ENCODE measurements around the gene USP34.

The USP34 gene

DNA sequence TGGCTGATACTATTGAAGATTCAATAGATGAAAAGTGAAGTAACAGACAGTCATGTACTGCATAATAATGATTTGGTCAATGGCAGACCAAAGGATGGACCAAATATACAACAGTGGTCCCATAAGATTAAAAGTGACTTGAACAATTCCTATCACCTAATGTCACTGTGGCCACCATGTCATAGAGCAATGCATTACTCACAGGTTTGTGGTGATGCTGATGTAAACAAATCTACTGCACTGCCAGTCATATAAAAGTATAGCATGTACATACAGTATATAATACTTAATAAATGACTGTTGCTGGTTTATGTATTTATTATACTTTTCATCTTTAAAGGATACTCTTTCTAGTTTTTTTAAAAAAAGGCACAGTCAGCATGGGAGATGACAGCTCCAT, 99.9 kb downstream of the USP34 start:
- no peak for DNase-seq

DNA sequence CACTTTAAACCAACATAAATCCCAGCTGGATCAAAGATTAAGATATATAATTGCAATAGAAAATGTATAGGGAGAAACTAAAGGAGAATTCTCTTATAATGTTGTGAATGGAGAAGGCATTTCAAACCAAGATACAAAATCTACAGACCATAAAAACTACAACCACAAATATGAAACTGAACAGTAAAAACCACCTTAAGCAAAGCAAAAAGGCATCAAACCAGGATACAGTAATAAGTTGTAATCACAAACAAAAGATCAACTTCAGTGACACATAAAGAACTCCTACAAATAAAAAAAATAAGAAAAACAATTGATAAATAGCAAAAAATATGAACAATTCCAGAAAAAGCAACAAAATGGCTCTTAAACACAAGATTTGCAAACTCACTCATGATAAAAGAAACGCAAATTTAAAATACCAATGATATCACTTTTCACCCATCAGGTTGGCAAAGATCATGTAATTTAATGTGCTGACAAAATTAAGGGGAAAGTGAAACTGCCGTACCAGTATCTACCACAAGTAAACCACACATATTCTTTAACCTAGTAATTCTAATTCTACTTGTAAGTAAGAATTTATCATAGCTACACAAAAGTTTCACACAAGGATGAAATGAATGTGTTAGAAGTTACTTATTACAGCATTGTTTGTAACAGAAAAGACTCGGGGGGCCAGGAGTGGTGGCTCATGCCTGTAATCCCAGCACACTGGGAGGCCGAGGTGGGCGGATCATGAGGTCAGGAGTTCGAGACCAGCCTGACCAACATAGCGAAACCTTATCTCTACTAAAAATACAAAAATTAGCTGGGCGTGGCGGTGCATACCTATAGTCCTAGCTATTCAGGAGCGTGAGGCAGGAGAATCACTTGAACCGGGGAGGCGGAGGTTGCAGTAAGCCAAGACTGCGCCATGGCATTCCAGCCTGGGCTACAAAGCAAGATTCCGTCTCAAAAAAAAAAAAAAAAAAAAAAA, 101.9 kb downstream of the USP34 start:
- no peak for DNase-seq

DNA sequence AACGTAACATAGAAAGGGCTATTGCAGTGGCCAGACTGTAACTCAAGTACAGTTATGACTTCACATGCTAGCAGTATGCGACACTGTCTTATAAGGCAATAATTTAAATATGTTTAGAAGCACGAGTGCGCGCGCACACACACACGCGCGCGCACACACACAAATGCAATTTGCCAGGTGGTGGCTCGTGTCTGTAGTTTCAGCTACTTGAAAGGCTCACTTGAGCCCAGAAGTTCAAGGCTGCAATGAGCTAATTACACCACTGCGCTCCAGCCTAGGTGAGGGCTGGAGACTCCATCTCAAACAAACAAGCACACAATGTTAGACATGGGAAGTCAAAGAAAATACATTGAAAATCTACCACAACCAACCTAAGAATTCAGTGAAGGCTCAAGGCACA, 103.7 kb downstream of the USP34 start:
- DNase-seq: no peak

DNA sequence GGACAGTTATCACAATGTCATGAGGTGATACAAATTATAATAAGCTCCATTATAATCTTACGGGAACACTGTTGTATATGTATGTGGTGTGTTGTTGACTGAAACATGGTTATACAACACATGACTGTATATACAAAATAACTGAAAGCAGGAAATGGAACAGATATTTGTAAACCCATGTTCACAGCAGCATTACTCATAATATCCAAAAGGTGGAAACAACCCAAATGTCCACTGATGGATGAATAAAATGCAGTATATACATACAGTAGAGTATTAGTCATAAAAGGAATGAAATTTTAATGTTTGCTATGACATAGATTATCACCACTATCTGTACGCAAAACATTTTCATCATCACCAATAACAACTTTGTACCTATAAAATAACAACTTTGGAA, 107.3 kb downstream of the USP34 start:
- no peak for DNase-seq

DNA sequence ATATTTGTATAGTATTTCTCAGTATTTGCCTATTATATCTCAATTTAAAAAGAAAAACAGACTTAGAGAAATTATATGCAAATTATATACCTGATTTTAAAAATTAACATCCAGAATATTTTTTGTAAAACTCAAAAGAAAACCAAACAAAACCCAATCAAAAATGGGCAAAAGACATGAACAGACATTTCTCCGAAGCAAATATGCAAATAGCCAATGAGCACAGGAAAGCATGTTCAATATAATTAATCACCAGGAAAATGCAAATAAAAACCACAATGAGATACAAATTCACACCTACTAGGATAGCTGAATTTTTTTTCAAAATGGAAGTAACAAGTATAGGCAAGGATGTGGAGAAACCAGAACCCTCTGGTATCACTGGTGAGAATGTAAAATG, 108.0 kb downstream of the USP34 start:
- DNase-seq: no peak

DNA sequence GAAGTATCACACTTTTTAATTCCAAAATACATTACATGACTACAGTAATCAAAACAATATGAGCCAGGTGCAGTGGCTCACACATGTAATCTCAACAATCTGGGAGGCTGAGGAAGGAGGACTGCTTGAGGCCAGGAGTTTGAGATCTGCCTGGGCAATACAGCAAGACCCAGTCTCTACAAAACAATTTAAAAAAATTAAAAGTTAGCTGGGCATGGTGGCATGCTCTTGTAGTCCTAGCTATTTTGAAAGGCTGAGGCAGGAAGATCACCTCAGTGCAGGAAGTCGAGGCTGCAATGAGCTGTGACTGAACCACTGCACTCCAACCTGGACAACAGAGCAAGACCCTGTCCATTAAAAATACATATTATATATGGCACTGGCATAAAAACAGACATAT, 109.8 kb downstream of the USP34 start:
- no peak for DNase-seq

DNA sequence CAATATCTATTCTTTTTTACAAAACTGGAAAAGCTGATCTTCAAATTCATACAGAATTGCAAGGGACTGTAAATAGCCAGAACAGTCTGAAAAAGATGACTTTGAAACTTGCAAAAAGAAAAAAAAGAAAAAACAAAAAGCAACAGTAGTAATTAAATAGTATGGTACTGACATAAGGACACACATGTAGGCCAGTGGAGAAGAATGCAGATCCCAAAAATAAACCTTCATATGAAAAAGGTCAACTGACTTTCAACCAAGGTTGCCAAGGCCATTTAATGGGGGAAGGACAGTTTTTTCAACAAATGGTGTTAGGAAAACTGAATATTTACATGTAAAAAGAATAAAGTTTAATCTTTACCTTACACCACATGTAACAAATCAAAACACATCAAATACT, 111.8 kb downstream of the USP34 start:
- no peak for DNase-seq

DNA sequence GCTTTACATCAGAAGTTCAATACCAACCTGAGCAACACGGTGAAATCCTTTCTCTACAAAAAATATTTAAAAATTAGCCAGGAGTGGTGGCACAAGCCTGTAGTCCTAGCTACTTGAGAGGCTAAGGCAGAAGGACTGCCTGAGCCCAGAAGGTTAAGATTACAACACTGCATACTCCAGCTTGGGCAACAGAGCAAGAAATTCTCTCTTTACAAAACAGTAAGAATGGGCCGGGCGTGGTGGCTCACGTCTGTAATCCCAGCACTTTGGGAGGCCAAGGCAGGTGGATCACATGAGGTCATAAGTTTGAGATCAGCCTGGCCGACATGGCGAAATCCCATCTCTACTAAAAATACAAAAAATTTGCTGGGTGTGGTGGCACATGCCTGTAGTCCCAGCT, 113.2 kb downstream of the USP34 start:
- DNase-seq: no peak

DNA sequence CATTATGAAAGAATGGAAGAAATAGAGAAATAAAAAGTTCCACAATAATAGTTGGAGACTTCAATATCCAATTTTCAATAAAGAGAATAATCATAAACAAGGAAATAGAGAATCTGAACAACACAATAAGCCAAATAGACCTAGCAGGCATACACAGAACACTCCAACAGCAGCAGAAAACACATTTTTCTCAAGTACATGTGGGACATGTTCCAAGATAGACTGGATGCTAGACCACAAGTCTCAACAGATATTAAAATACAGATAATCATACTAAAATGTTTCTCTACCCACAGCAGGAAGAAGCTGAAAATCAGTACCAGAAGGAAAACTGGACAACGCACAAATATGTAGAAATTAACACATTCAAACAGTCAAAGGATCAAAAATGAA, 113.9 kb downstream of the USP34 start:
- DNase-seq: no peak

DNA sequence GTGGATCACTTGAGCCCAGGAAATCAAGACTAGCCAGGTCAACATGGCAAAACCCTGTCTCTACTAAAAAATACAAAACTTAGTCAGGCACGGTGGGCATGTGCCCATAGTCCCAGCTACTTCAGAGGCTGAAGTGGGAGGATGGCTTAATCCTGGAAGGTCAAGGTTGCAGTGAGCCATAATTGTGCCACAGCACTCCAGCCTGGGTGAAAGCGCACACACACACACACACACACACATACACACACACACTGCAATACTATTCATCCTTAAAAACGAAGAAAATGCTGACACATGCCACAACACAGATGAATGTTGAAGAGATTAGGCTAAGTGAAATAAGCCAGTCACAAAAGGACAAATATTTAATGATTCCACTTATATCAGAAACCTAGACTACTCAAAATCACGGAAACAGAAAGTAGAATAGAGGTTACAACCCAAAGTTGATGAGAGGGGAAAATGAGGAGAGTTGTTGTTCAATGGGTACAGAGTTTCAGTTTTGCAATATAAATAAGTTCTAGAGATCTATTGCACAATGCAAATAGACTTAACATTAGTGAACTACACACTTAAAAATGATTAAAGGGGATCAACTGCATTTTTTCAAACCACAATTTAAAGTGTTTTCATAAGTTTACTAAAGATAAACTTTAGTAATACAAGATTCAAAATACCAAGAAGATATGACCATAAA, 114.5 kb downstream of the USP34 start:
- DNase-seq: no peak

DNA sequence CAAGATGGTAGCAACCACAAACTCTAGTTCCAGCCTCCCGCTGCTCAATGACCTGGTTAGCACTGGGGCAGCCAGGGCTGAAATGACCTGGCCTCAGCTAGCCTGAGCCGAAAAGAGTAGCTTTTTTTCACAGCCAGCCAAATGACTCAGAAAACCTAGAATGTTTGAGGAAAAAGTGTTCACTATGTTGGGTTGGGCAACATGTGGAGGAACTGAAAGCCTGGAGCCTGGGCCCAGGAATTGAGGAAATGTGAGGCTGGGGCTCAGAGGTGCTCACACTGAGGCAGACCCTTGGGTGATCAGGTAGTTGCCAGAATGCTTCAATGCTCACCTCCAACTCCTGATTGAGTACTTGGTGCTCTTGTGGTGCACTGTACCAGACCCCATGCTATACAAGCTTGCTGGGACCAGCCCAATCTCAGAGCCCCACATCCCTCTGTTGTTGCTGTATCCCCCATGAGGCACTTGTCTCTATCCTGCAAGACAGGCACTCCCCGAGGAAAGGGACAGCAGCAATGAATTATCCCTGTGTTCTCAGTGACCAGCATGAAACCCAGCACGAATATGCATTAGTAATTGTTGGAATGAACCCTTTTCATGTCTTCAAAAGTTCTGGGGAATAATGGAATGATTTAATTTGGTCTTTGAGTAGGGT, 116.2 kb downstream of the USP34 start:
- DNase-seq: no peak

DNA sequence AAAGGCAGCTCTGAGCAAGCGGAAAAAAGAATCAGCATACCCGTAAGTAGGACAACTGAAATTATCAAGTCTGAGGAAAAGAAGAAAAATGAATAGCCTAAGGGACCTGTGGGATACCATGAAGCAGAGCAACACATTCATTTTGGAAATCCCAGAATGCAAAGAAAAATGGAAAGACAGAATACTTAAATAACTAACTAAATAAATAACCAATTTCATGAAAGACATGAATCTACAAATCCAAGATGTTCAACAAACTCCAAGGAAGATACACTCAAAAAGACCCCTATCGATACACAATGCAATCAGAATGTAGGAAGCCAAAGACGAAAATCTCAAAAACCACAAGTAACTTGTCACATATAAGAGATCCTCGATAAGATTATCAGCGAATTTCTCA, 117.0 kb downstream of the USP34 start:
- no peak for DNase-seq

DNA sequence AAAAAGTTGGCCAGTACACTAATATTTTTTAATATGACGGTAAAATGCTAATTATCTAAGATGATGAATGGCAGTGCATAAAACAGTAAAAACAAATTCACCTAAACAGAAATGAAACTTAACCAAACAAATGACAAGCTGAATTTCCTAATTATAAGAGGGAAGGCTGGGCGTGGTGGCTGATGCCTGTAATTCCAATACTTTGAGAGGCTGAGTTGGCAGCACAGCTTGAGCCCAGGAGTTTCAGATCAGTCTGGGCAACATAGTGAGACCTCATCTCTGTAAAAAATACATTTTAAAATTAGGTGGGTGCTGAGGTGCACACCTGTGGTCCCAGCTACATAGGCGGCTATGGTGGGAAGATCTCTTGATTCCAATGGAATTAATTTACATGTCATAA, 120.1 kb downstream of the USP34 start:
- DNase-seq: no peak

DNA sequence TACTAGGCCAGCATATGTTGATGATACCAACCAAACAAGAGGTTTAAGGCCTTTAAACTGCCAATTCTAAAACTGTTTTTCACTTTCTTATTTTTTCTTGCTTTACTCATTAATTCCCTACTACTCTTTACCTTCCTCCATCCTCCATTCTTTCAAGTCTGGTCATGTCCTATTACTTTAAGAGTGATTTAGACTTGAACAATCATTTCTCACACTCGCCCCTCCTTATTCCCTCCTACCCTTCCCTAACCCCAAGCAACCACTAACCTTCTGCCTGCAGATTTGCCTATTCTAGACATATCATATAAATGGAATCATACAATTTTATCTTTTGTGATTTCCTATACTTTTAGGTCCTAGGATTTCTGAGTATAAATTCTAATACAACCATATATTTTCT, 127.7 kb downstream of the USP34 start:
- DNase-seq: no peak

DNA sequence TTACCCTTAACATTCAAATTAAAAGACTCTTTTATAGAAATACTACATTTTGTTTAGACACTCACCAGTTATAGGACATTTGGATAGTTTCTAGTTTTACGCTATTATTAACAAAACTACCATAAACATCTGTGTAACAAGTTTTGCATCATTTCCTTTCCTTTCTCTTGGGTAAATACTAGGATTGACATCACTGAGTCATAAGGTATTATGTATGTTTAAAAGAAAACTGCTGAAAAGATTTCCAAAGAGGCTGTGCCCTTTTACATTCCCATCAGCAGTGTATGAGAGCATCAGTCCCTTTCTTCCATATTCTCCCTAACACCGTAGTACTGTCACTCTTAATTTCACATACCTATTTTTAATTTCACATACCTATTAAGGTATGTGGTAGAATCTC, 130.6 kb downstream of the USP34 start:
- no peak for DNase-seq

DNA sequence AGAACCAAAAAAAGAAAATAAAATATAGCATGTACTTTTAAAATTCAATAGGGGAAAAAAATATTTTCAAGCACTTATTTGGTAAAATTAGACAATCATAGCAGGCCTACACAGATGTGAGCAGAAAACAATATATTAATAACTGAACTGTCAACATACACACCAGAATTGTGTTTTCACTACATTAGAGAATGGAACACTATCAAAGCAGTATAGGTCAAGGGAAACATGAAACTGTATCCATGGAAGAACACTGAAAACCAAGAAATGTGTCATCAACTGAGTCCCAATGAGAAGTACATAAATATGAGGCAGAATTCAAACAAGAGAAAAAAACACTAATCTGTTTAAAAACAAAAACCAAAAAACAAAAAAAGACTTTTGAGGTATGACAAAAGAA, 132.4 kb downstream of the USP34 start:
- no peak for DNase-seq

DNA sequence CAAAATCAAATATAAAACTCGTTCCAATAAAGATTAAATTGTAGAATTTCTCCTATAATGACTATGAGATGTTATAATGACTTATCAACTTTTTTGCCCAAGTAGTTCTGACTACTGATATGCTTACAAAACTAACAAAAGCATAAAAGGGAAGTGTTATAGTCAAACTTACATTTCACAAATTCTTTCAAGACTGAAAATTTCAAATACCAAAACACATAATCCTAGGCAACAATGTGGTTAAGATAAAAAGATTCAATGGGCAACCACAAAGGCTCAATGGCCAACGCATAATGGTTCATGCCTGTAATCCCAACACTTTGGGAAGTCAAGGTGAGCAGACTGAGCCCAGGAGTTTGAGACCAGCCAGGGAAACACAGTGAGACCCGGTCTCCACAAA, 135.7 kb downstream of the USP34 start:
- no peak for DNase-seq

DNA sequence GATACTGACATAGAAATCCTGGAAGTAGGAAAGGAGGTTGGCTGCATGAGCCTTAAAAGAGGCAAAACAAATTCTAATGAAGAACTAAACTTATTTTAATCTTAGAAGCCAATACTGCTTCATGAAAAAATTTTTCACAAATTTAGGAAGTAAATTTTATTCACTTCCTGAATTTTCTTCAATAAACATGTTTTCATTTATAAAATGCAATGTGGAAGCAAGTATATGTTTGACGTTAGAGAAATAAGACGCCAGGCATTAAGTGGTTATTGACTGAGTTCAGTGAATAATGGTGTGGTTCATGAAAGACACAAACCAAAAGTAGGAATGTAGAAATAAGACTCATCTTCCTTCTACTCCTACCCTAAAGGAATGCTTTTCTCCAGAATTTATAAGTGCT, 136.4 kb downstream of the USP34 start:
- no peak for DNase-seq

DNA sequence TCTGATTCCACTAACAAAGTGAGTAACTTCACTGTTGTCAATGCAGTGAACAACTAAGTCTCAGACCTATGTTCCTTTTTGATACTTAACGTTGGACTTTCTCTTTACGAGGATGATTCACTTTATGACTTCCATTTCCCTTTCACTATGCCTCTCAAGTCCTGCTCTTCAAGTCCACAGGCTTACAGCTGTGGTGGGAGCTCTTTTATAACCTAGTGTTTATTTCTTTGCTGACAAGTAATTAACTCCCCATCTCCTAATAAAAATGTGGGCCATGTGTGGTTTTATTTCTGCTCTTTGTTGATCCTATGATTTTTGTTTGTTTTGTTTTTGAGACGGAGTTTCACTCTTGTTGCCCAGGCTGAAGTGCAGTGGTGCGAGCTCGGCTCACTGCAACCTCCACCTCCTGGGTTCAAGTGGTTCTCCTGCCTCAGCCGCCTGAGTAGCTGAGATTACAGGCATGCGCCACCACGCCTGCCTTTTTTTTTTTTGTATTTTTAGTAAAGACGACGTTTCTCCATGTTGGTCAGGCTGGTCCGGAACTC, 142.1 kb downstream of the USP34 start:
- no peak for DNase-seq

DNA sequence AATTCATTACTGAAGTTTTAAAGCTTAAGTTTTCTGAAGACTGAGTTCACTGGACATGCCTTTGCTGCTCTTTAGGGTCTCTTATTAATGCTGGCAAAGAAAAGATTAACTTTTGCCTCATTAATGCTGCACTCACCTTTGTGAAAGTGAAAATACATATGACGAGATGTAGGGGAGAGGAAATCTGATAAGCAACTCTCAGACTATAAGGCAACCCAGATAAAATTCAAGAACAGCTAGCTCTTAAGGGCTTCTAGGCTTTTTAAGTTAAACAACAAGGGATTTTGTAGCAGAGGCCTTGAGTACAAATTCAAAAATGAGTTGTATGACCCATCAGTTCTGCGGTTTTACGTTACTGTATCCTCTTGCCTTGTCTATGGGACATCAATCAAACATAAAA, 143.7 kb downstream of the USP34 start:
- DNase-seq: no peak

DNA sequence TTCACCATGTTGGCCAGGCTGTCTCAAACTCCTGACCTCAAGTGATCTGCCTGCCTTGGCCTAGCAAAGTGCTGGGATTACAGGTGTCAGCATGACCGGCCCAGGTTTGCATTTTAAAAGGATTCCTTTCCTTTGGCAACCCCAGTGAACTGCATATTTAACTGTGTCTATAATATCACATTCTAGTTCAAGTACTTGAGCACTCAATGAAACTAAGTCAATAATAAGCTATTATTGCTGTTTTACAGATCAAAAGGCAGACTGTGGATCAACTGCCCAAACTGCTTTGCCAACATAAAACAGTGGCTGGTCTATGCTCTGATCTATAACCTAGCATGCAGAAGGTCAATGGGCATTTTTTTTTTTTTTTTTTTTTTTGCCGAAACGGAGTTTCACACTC, 144.5 kb downstream of the USP34 start:
- no peak for DNase-seq

DNA sequence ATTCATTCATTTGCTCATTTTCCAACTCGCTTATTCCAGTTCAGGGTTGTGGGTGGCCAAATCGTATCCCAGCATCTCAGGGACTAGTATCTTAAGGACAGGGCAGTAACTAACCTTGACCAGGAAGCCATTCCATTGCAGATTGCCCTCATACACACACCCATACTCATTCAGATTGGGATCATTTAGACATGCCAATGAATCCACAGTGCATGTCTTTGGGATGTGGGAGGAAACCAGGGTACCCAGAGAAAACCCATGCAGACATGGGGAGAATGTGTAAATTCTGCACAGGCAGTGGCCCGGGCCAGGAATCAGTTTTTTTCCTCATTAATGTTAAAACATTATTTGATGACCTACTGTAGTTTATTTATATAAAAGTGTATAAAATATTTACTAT, 150.7 kb downstream of the USP34 start:
- DNase-seq: no peak

DNA sequence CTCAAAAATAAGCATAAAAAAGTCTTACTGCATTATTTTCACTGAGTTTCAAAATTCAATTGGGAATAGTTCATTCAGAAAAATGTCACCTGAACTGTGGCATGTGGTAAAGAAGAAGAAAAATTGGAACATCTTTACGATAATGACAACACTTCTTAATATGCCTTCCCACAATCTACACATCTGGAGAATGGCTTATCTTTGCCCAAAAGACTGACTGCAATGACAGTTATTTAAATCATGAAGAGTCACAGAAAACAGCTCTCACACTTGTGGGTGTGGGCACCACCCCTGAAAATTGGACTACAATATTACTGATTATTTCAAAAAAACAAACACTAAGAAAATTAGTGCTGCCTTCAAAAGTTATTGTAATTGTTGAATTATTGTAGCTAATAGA, 152.3 kb downstream of the USP34 start:
- DNase-seq: no peak

DNA sequence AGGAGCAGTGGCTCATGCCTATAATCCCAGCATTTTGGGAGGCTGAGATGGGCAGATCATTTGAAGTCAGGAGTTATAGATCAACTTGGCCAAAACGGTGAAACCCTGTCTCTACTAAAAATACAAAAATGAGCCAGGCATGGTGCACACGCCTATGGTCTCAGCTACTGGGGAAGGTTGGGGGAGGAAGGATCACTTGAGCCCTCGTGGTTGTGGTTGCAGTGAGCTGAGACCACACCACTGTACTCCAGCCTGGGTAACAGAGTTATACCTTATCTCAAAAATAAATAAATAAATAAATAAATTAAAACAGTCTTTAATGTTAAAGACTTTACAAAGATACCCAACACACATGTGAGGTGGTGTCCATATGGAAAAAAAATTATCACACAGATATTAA, 174.9 kb downstream of the USP34 start:
- no peak for DNase-seq

Measured in NCI-H446 treated with DMSO at 0.1 percent for 48 hours (cell line).